Activated naive CD8-positive, alpha-beta T cell (primary cell): ENCODE measurements around the gene LLGL2.

Source experiments
- H3K27ac Mint-ChIP-seq: one replicate; pipeline ENCODE4 v1.8.0; 2021; ENCODE audit warnings: mixed read lengths
- H3K27me3 Mint-ChIP-seq: one replicate; pipeline ENCODE4 v1.8.0; 2021; ENCODE audit warnings: mixed read lengths
- H3K36me3 Mint-ChIP-seq: one replicate; pipeline ENCODE4 v1.8.0; 2021; ENCODE audit warnings: mixed read lengths
- H3K4me1 Mint-ChIP-seq: one replicate; pipeline ENCODE4 v1.8.0; 2021; ENCODE audit warnings: low read depth, mixed read lengths
- H3K4me3 Mint-ChIP-seq: one replicate; pipeline ENCODE4 v1.8.0; 2021; ENCODE audit warnings: mild to moderate bottlenecking, mixed read lengths
- H3K9me3 Mint-ChIP-seq: one replicate; pipeline ENCODE4 v1.8.0; 2021; ENCODE audit warnings: low read depth, mixed read lengths

Gene LLGL2

DNA sequence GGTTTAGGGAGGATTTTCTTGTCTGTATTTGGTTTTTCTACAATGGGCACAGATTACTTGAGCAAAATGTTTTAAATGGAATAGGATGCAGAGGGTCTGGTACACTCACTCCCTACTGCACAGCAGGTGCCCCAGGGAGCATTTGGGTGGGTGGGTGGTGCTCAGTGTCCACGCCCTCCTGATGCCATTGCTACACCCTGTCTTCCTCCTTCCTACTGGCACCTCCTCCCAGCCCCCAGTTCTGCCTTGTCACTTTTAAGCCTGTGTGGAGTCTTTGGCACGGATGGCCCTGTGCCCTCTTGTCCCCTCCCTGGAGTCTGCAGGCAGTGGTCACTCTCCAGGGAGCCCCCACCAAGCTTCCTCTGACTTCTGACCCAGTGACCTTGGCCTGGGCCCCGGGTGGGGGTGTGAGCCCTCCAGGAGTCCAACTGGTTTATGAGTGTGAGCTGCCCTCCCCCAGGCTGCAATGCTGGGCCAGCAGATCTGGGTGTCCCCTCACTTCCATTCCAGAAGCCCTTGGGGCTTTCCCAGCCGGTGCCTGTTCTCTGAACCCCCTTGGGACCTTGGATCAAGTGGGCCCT, 15.5 kb downstream of the LLGL2 start:
- H3K36me3 Mint-ChIP-seq = no peaks in the 10 kb centered on the region
- H3K4me3 Mint-ChIP-seq = no peak overlapping the region
- H3K4me1 Mint-ChIP-seq = peaks cover 3% of the 10 kb centered on the region
- H3K9me3 Mint-ChIP-seq = no peaks in the 10 kb centered on the region
- no peaks in the 10 kb centered on the region for H3K27me3 Mint-ChIP-seq
- no peak overlapping the region for H3K27ac Mint-ChIP-seq

DNA sequence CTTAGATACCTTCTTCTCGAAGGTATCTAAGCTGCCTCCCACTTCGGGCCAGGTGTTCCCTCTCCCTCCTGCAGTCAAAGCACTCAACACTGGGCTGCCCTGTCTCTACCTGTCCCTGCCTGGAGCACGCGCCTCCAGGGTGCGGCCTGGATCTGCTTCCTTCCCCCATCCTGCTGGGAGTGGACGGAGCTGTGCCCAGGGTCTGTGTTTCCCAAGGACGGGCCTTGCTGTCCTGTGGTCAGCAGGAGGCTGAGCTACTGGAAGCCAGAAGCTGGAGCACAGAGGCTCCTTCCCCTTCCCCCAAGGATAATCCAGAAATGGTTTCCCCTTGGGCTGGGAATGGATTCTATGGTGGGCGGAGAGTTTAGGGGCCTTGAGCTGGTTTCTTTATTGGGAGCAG, 16.7 kb downstream of the LLGL2 start:
- Mint-ChIP-seq H3K36me3 (no peaks in the 10 kb centered on the region), H3K4me3 (no peak overlapping the region), H3K4me1 (no peaks in the 10 kb centered on the region), H3K27me3 (no peaks in the 10 kb centered on the region), H3K27ac (no peak overlapping the region), H3K9me3 (no peaks in the 10 kb centered on the region)

DNA sequence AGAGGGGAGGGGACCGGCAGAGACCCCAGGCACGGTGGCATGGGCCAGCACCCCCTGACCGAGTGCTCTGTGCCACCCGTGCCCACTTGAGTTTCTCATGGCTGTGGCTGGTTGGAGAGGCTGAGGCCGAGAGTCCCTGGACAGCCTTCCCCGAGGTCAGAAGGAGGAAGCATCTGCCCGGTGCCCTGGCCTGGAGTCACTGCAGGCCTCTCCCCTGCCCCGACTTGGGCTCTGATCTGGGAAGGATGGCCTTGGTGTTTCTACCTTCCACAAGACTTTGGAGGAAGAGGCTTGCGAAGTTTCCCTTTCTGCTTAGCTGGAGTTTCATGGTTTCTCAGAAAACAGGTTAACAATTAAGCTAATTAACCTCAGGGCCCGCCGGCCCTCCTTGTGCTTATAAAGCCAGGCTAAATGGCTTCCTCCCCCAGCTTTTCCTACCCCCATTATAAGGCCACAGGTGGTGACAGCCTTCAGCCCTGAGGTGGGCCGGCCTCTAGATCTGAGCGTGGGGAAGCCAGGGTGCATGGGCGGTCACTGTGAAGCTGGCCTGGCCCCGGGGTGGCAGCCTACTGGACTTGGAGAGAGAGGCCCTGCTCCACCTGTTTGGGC, 17.3 kb downstream of the LLGL2 start:
- Mint-ChIP-seq H3K36me3 (no peaks in the 10 kb centered on the region), H3K9me3 (no peaks in the 10 kb centered on the region), H3K4me3 (no peak overlapping the region), H3K27me3 (no peaks in the 10 kb centered on the region), H3K4me1 (no peaks in the 10 kb centered on the region), H3K27ac (no peak overlapping the region)

DNA sequence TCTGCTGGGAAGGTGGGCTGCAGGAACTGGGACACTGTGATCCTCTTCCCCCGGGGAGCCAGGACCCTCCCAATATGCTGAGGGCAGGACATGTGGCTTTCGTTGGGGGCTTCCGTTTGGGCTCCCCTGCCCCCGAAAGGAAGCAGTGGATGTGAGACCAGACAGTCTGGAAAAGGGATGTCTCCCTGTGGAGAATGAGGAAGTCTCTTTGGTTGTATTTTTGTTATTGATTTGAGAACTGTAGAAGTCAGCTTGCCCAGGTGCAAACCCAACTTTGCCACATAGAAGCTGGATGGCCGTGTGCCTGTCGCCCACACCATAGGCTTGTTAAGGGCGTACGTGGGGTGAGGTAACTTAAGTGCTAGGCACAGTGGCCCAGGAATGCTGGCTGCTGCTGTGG, 18.8 kb downstream of the LLGL2 start:
- H3K9me3 Mint-ChIP-seq = no peaks in the 10 kb centered on the region
- H3K27ac Mint-ChIP-seq = no peak overlapping the region
- no peaks in the 10 kb centered on the region for H3K27me3 Mint-ChIP-seq
- H3K4me1 Mint-ChIP-seq = no peaks in the 10 kb centered on the region
- H3K4me3 Mint-ChIP-seq = no peak overlapping the region
- no peaks in the 10 kb centered on the region for H3K36me3 Mint-ChIP-seq

DNA sequence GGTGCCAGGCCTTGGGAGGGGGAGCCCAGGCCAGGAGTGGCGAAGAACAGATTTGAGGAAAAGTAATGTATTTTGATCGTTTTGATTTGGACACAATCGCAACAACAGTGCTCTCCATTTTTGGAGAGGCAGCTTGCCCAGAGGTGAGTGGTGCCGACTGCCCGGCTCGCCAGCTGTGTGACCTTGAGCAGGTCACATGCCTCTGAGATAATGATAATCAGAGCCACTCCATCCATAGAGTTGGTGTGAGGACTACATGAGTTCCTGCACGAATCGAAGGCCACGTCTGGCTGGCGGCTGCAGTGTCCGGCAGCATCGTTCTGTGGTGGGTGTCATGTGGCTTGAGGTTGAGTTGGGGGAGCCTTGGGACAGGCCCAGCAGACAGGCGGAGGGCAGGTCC, 20.7 kb downstream of the LLGL2 start:
- no peaks in the 10 kb centered on the region for H3K4me1 Mint-ChIP-seq
- H3K9me3 Mint-ChIP-seq = no peaks in the 10 kb centered on the region
- H3K36me3 Mint-ChIP-seq = no peaks in the 10 kb centered on the region
- no peaks in the 10 kb centered on the region for H3K27me3 Mint-ChIP-seq
- no peak overlapping the region for H3K4me3 Mint-ChIP-seq
- H3K27ac Mint-ChIP-seq = no peak overlapping the region

DNA sequence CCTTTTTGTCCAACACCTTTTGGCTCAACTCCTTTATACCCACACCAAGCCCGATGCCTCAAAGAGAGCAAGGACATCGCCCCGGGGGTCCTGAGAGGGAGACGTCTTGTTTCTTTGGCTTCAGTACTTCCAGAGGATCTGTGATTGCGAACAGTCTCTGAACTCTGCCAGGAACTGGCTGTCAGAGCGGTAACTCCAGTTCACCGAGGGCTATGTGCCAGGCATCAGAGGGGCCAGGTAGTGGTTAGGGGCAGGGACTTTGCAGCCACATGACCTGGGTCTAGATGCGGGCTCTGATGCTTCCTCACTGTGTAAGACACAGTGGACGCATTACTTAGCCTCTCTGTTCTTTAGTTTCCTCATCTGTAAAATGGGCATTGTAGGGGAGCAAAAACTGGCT, 21.6 kb downstream of the LLGL2 start:
- no peaks in the 10 kb centered on the region for H3K4me1 Mint-ChIP-seq
- H3K27ac Mint-ChIP-seq = no peak overlapping the region
- H3K9me3 Mint-ChIP-seq = no peaks in the 10 kb centered on the region
- H3K36me3 Mint-ChIP-seq = no peaks in the 10 kb centered on the region
- H3K4me3 Mint-ChIP-seq = no peak overlapping the region
- H3K27me3 Mint-ChIP-seq = no peaks in the 10 kb centered on the region

DNA sequence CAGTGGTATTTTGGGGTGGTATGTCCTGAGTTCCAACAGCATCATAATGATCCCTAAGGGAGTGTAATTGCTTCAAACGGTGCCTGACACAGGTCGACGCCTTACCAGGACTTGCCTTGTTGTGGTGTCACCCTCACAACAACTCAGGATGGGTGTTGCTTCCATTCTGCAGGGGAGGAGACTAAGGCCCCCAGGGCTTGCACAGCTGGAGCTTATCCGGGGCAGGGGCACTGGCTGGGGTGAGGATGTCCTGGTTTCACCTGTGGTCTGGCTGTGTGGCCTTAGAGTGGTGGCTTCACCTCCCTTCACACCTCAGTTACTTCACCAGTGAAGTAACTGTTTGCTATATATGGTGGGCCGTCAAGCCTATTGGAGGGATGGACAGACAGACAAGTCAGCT, 23.3 kb downstream of the LLGL2 start:
- H3K4me1 Mint-ChIP-seq = no peaks in the 10 kb centered on the region
- no peaks in the 10 kb centered on the region for H3K36me3 Mint-ChIP-seq
- H3K9me3 Mint-ChIP-seq = no peaks in the 10 kb centered on the region
- H3K27ac Mint-ChIP-seq = no peak overlapping the region
- H3K27me3 Mint-ChIP-seq = no peaks in the 10 kb centered on the region
- H3K4me3 Mint-ChIP-seq = no peak overlapping the region

DNA sequence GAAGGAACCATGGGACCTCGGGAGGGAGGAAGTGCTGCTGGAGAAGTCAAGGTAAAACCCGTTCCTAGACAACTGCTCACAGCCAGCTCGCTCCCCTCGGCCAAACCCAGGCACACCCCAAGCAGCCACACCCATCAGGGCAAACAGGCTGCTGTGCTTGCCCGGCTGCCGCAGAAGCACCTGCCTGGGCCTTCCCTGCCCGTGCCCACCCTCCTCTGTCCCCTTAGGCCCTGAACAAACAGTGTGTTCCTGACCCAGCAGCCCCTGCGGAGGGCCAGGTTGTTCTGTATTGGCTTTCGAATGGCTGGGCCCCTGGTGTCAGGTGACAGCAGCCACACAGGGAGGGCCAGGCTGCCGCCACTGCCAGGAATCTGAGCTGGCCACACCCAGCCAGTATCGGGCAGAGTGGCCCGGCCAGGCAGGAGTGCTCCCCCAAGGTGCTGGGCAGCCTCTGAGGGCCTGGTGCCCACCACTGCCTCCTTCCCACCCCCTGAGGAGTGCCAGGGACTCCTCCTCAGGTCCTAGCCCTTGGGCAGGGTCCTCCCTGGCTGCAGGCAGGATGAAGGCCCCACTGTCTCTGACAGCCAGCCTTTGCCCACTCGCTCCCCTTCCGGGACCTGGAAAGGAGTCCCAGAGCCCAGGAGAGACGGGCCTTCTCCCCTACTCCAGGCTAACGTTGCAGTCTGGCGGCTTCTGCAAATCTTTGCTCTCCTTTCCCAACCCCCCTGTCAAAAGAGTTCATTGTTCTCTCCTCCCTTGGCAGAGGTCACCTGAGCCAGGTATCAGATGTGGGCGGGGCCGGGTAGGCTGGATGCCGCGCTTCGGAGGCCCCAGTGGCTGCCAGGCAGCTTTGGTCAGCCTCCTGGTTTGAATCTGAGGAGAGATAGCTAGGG, 24.0 kb downstream of the LLGL2 start:
- no peaks in the 10 kb centered on the region for H3K36me3 Mint-ChIP-seq
- H3K9me3 Mint-ChIP-seq = no peaks in the 10 kb centered on the region
- H3K27me3 Mint-ChIP-seq = no peaks in the 10 kb centered on the region
- H3K4me3 Mint-ChIP-seq = no peak overlapping the region
- H3K4me1 Mint-ChIP-seq = no peaks in the 10 kb centered on the region
- no peak overlapping the region for H3K27ac Mint-ChIP-seq

DNA sequence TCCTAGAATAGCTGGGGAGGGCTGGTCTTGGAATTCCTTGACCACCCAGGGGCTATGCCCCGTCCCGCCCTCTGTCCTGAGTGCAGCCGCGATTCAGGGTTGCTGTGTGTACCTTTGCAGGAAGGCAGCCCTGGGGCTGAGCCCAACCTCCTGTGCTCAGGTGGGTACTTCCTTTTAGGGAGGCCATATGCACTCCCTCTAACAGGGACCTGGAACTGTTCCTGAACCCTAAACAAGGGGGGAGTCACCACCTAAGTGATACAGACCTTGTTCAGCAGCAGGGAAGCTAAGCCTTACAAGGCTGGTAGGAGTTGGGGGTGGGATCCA, 24.6 kb downstream of the LLGL2 start:
- Mint-ChIP-seq H3K9me3 (no peaks in the 10 kb centered on the region), H3K4me3 (no peak overlapping the region), H3K36me3 (no peaks in the 10 kb centered on the region), H3K27me3 (no peaks in the 10 kb centered on the region), H3K27ac (no peak overlapping the region), H3K4me1 (no peaks in the 10 kb centered on the region)

DNA sequence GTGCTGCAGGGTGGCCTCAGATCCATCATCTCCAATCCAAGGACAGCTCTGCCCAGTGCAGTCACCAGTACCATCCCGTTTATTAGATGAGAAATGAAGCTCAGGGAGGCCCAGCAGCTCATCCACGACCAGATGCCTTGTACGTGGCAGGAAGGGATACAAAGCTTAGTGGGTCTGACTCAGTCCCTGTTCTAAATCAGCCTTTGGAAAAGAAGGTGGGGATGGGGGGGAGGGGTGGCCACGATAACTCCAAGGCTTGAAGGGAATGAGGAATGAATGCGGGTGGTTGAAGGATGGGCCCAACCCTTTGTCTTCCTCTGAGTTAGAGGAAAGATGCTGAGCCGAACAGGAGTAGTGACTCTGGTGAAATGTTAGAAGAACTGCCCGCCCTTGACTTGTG, 25.8 kb downstream of the LLGL2 start:
- no peaks in the 10 kb centered on the region for H3K27me3 Mint-ChIP-seq
- no peaks in the 10 kb centered on the region for H3K4me1 Mint-ChIP-seq
- no peak overlapping the region for H3K4me3 Mint-ChIP-seq

DNA sequence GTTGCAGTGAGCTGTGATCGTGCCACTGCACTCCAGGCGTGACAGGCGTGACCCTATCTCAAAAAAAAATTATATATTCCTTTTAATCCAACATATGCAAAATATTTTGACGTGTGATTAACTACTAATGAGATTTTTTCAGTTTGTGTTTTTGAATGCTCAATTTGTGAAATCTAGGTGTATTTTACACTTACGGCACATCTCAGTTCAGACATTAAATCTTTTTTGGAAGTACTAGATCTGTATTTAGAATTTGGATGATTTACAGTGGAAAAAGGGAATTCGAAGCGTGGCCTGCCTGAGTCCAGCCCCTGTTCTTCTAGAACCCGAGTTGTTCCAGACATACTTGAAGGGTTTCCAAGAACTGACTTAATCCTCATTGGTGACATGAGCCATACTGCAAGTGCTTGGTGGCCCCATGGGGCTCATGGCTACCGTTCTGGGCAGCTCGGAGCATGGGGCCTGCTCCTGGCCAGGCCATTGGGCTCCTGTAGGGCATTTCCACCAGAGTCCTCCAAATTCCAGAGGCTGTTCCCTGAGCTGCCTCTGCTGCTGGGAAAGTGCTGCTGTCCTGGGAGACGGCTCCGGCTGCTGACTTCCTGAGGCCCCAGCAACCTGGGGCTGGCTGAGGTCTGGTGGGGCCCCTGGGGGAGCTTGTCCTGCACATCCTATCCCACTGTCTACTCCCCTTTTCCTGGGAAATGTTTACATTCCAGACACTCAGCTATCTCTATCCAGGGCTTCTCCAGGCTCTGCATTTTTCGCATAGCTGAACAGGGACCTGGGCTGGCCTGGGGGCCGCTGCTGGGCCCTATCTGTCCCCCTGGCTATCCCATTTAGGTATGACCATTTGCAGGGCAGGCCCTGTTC, 27.2 kb downstream of the LLGL2 start:
- H3K36me3 Mint-ChIP-seq = no peaks in the 10 kb centered on the region
- no peaks in the 10 kb centered on the region for H3K4me1 Mint-ChIP-seq
- no peak overlapping the region for H3K27ac Mint-ChIP-seq
- no peaks in the 10 kb centered on the region for H3K27me3 Mint-ChIP-seq
- H3K9me3 Mint-ChIP-seq = no peaks in the 10 kb centered on the region
- H3K4me3 Mint-ChIP-seq = no peak overlapping the region

More for the DNA sequence above, 25.8 kb downstream of the LLGL2 start:
- Mint-ChIP-seq H3K27ac (no peak overlapping the region), H3K36me3 (no peaks in the 10 kb centered on the region), H3K9me3 (no peaks in the 10 kb centered on the region)

DNA sequence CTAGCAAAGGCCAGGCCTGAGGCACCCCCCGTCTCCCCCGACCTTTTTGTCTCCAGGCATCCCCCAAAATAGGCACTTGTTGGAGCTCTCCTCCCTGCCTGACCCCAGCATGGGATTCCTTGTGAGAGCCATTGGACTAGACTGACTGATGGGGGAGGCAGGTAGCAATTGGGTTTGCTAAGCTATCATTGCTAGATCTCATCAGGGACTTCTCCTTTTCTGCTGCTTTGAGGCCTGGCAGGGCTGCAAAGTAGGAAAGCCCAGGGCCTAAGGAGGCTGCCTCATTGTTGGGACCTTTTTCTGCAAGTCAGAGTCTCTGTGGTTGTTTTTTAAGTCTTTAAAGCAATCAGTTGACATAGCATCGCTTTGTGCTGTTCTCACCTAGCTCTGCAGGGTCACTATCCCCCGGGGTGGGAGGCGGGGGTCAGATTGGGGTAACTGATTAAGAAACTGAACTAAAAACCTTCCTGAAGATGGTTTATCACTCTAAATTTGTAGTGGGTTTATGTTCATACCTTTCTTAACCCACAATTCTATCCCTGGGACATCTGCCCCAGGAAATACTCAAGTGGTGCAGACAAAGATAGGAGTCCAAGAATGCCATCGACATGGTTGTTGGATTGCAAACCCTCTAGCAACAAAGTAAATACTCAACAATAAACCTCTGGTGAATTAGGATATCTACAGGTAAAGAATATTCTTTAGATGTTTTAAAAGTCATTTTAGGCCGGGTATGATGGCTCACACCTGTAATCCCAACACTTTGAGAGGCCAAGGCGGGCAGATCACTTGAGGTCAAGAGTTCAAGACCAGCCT, 28.0 kb downstream of the LLGL2 start:
- no peak overlapping the region for H3K4me3 Mint-ChIP-seq
- no peaks in the 10 kb centered on the region for H3K4me1 Mint-ChIP-seq
- no peaks in the 10 kb centered on the region for H3K36me3 Mint-ChIP-seq
- H3K9me3 Mint-ChIP-seq = no peaks in the 10 kb centered on the region
- no peaks in the 10 kb centered on the region for H3K27me3 Mint-ChIP-seq
- H3K27ac Mint-ChIP-seq = no peak overlapping the region

DNA sequence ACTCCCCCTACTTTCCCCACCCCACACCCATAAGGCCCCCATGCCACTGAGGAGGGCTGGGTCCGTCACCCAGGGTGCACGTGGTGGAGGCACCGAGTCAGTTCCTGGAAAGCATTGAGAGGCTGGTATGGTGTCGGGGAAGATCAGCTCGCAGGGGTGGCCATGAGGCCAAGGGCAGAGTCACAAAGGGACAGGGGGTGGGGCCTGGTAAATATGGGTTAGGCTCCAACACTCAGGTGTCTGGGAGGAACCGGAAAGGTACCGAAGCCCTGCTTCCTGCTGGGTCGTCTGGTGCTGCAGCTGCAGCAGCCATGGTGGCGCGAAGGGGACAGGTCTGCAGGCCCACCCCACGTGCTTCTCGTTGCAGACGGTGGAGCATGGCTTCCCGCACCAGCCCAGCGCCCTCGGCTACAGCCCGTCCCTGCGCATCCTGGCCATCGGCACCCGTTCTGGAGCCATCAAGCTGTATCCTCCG, 30.2 kb downstream of the LLGL2 start:
- no peaks in the 10 kb centered on the region for H3K4me1 Mint-ChIP-seq
- H3K36me3 Mint-ChIP-seq = no peaks in the 10 kb centered on the region
- H3K9me3 Mint-ChIP-seq = no peaks in the 10 kb centered on the region
- no peak overlapping the region for H3K4me3 Mint-ChIP-seq
- no peaks in the 10 kb centered on the region for H3K27me3 Mint-ChIP-seq
- H3K27ac Mint-ChIP-seq = no peak overlapping the region

DNA sequence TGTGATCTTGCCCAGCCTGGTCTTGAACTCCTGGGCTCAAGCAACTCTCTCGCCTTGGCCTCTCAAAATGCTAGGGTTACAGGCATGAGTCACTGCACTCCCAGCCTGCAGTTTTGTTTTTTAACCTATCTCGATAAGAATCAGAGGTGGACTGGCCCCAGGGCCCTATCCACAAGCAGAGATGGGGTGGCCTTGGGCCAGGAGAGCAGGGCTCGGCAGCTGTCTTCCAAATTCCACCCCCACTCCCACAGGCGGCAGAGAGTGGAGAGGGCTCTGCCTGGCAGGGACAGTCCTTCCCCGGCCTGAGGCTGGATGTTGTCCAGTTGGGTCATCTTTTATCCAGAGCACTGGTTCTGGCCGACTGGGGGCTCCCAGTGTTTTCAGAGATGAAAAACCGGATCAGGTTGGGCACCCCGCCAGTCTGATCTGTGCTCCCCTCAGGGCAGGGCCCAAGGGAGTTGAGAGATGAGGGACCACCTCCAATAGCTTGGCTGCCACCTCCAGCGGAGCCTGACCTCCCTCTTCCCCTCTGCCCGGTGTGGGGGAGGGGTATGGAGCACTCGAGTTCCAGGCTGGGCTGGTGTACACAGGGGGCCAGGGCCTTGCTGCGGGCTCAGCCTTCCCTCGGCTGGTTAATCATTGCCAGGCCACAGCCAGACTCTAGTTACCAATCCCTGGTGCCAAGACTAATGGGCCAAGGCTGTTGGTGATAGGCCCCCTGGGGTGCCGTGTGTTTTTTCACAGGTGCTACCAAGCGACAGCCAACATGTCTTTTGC, 31.8 kb downstream of the LLGL2 start:
- H3K27me3 Mint-ChIP-seq = no peaks in the 10 kb centered on the region
- no peaks in the 10 kb centered on the region for H3K9me3 Mint-ChIP-seq

More for the DNA sequence above, 31.8 kb downstream of the LLGL2 start:
- Mint-ChIP-seq H3K36me3 (no peaks in the 10 kb centered on the region), H3K4me1 (no peaks in the 10 kb centered on the region), H3K4me3 (no peak overlapping the region), H3K27ac (no peak overlapping the region)
